Gastrocnemius medialis (tissue), 4 donors: ENCODE measurements around the gene DHX8. TPM values are rescaled to one million over a fixed set of nuclear protein-coding genes. Genes with fewer than 3 reads are reported as not detected.

Experiments
- ATAC-seq, 2 donors: fragments of 150-250 bp; one replicate each; pipeline ENCODE4 v1.9.1; 2016
- DNase-seq, 2 donors: peaks; one replicate each; pipeline ENCODE4 v3.0.0-alpha.2; 2019
- H3K27ac ChIP-seq, 4 donors: fragments of 200-600 bp; sonication (generic); 1 replicate in 1 of 4; 2 replicates in 3 of 4; pipeline ENCODE4 v1.5.1; 2016 to 2018; ENCODE audit warnings: mild to moderate bottlenecking in 2 of 4, moderate library complexity in 1 of 4
- H3K27me3 ChIP-seq, 3 donors: fragments of 200-600 bp; sonication (generic) in 2 of 3; 1 replicate in 1 of 3; 2 replicates in 2 of 3; pipeline versions ENCODE4 v1.5.1 to v1.6.0; 2016 to 2019; ENCODE audit warnings: mild to moderate bottlenecking in 1 of 3, moderate library complexity in 1 of 3
- H3K36me3 ChIP-seq, 2 donors: fragments of 200-600 bp; sonication (generic) in 1 of 2; one replicate each; pipeline ENCODE4 v1.5.1; 2017 to 2018
- H3K4me1 ChIP-seq, 2 donors: fragments of 200-600 bp; sonication (generic) in 1 of 2; one replicate each; pipeline ENCODE4 v1.5.1; 2016 to 2017; ENCODE audit warnings: mild to moderate bottlenecking in 2 of 2
- H3K4me3 ChIP-seq, 4 donors: fragments of 200-600 bp; sonication (generic) in 3 of 4; 1 replicate in 1 of 4; 2 replicates in 3 of 4; pipeline ENCODE4 v1.5.1; 2016 to 2019; ENCODE audit warnings: mild to moderate bottlenecking in 2 of 4
- H3K9me3 ChIP-seq, 3 donors: fragments of 200-600 bp; sonication (generic) in 2 of 3; 1 replicate in 1 of 3; 2 replicates in 2 of 3; pipeline ENCODE4 v1.5.1; 2016 to 2019
- POLR2A ChIP-seq, 2 donors: fragments of 450-650 bp; IDR thresholded peaks; one replicate each; pipeline ENCODE4 v1.6.1; 2017; ENCODE audit warnings: antibody characterized with exemption in 2 of 2, mild to moderate bottlenecking in 2 of 2, moderate library complexity in 2 of 2
- in situ Hi-C, 4 donors: fragments of 200-750 bp; cut with MboI; loops; one replicate each; pipeline versions ENCODE4 v1.15.0 to v1.8.0; 2017; ENCODE audit warnings: low sequenced_read_pairs in 4 of 4
- intact Hi-C: fragments of 100-400 bp; cut with DNase I; formaldehyde crosslinking; loops from one replicate; pipeline ENCODE4 v1.15.1; 2023; ENCODE audit warnings: low total_unique reads
- total RNA-seq, 4 donors: library from RNA; depleted of rRNA; stranded (reverse); fragments of >200 nt; gene quantifications; one replicate each; pipeline versions ENCODE4 v1.1.0 to v1.2.3, GENCODE V29; 2016
- TF ChIP-seq, protein P1 (sequence below), 5 experiments: fragments of 450-650 bp in 3 of 5; fragments of 200-600 bp in 2 of 5; sonication (generic) in 2 of 5; IDR thresholded peaks in 4 of 5; conservative IDR thresholded peaks in 1 of 5; 1 replicate in 4 of 5; 2 replicates in 1 of 5; pipeline ENCODE4 v1.5.1; 2016 to 2019; ENCODE audit warnings: antibody characterized with exemption in 5 of 5, mild to moderate bottlenecking in 3 of 5, moderate library complexity in 3 of 5

The DHX8 gene
- total RNA-seq, 4 donors from 2014 or later = 24.0 to 30.3 (median 27.2) TPM

DNA sequence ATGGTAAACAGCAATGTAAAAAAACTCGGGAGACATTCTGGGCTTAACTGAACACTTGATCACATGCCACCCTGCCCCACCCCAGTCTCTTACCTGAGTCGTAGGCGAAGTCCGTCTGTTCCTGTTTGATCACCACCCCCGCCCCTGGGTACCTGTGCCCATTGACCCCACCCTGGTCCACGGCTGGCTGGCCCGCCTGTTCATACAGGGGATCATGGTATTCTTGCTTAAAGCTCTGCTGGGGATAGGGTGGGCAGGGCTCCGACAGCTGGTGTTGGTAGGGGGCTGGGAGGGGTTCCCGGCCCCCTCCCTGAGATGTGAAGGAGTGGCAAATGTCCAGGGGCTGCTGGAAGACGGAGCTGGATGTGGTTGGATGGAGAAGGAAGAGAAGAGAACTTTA lies 48.8 kb downstream of the DHX8 start:
- Histone ChIP-seq H3K27me3 (no peaks in the 10 kb centered on the region), H3K27ac (no peak overlapping the region), H3K4me3 (no peak overlapping the region), H3K4me1 (peaks cover 32 to 34% of the 10 kb centered on the region in 2 donors), H3K36me3 (no peaks in the 10 kb centered on the region), H3K9me3 (no peaks in the 10 kb centered on the region)
- intact Hi-C loops = no loop called here
- in situ Hi-C loops = no loop called here
- no peak for DNase-seq
- no peak for TF ChIP-seq POLR2A (IDR thresholded peaks at IDR 0.05)
- TF ChIP-seq, protein P1, sequence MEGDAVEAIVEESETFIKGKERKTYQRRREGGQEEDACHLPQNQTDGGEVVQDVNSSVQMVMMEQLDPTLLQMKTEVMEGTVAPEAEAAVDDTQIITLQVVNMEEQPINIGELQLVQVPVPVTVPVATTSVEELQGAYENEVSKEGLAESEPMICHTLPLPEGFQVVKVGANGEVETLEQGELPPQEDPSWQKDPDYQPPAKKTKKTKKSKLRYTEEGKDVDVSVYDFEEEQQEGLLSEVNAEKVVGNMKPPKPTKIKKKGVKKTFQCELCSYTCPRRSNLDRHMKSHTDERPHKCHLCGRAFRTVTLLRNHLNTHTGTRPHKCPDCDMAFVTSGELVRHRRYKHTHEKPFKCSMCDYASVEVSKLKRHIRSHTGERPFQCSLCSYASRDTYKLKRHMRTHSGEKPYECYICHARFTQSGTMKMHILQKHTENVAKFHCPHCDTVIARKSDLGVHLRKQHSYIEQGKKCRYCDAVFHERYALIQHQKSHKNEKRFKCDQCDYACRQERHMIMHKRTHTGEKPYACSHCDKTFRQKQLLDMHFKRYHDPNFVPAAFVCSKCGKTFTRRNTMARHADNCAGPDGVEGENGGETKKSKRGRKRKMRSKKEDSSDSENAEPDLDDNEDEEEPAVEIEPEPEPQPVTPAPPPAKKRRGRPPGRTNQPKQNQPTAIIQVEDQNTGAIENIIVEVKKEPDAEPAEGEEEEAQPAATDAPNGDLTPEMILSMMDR (IDR thresholded peaks at IDR 0.05 in 4 of 5, conservative IDR thresholded peaks at IDR 0.05 in 1 of 5) = no peak
- no peak for ATAC-seq

DNA sequence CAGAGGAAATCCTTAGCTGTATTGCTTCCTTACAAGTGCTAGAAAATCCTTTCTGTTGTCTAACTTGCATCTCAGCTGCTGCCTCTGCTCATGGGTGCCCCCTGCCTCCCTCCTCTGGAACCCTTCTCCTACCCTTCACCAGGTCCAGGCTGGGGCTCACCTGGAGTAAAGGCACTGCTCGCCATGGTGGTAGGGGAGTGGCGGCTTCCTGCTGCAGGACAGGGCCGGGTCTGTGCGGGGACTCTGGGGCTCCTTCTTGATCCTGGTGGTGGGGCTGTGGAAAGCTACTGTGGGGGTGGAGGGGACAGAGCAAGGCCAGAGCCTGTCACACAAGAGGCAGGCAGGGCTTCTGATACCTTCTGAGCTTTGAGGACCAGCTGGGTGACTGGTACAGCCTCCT lies 49.9 kb downstream of the DHX8 start:
- no peak for ATAC-seq
- intact Hi-C loops = no loop called here

GRCh38 chr17:43534909-43535308 lies 51.1 kb downstream of the DHX8 start:
- no peak overlapping the region for H3K4me3 ChIP-seq
- intact Hi-C loops = no loop called here
- H3K4me1 ChIP-seq = peaks cover 19 to 22% of the 10 kb centered on the region in 2 donors
- DNase-seq (no peak), ATAC-seq (no peak)
- H3K27ac ChIP-seq = no peak overlapping the region
- no peaks in the 10 kb centered on the region for H3K27me3 ChIP-seq
- no peaks in the 10 kb centered on the region for H3K36me3 ChIP-seq
- no peaks in the 10 kb centered on the region for H3K9me3 ChIP-seq
- in situ Hi-C loops = no loop called here
- TF ChIP-seq, protein P1 (IDR thresholded peaks at IDR 0.05 in 4 of 5, conservative IDR thresholded peaks at IDR 0.05 in 1 of 5) = no peak
- no peak for TF ChIP-seq POLR2A (IDR thresholded peaks at IDR 0.05)

More for the DNA sequence above, 49.9 kb downstream of the DHX8 start:
- TF ChIP-seq, protein P1 (IDR thresholded peaks at IDR 0.05 in 4 of 5, conservative IDR thresholded peaks at IDR 0.05 in 1 of 5) = no peak
- no peak for TF ChIP-seq POLR2A (IDR thresholded peaks at IDR 0.05)
- H3K36me3 ChIP-seq = no peaks in the 10 kb centered on the region
- DNase-seq = no peak
- in situ Hi-C loops = no loop called here
- no peak overlapping the region for H3K4me3 ChIP-seq
- H3K27me3 ChIP-seq = no peaks in the 10 kb centered on the region
- no peaks in the 10 kb centered on the region for H3K9me3 ChIP-seq
- no peak overlapping the region for H3K27ac ChIP-seq
- H3K4me1 ChIP-seq = peaks cover 24 to 25% of the 10 kb centered on the region in 2 donors

DNA sequence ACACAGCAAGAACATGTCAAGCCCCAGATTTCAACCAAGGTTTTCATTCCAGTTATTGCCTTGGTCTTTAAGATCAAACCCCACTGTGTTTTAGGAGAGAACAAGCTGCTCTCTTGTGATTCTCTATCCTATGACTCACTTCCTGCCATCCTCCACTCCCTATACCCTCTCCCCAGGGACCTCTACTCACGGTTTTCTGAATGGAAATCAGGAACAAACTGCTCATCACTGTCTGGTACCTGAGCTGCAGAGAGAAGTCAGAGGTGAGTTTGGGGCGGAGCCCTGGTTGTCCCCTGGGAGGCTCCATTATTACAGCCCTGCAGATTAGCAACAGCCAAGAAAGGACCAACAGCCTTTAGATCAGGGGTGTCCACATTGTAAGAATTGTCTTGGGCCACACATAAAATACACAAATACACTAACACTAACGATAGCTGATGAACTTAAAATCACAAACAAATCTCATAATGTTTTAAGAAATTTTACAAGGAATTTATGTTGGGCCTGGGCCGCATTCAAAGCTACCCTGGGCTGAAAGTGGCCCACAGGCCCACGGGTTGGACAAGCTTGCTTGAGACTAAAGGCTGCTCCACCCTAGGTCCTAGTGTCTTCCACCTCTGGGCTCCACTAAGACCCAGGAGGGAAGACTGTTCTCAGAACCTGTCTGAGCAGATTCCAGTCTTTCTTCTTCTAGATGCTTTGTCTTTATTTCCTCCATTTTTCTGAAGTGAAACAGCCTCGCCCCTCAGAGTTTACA lies 52.6 kb downstream of the DHX8 start:
- in situ Hi-C loops (no loop called here), intact Hi-C loops (no loop called here)
- no peaks in the 10 kb centered on the region for H3K36me3 ChIP-seq
- H3K4me3 ChIP-seq = no peak overlapping the region
- no peaks in the 10 kb centered on the region for H3K27me3 ChIP-seq
- no peaks in the 10 kb centered on the region for H3K9me3 ChIP-seq
- H3K4me1 ChIP-seq = peaks cover 5 to 7% of the 10 kb centered on the region in 2 donors
- H3K27ac ChIP-seq = no peak overlapping the region
- ATAC-seq = no peak
- no peak for TF ChIP-seq POLR2A (IDR thresholded peaks at IDR 0.05)
- TF ChIP-seq, protein P1 (IDR thresholded peaks at IDR 0.05 in 4 of 5, conservative IDR thresholded peaks at IDR 0.05 in 1 of 5) = no peak
- no peak for DNase-seq
